ELF-1 (cell line): ENCODE results near the gene FKRP.

Experiments used
- DNase-seq: peaks from one replicate; pipeline ENCODE4 v3.0.0-alpha.2; 2016; ENCODE audit warnings: low read depth, low spot score

Gene FKRP

GRCh38 chr19:46718934-46719622 is 26.8 kb upstream of the FKRP start:
- DNase-seq = no peak

GRCh38 chr19:46719629-46720502 is 26.0 kb upstream of the FKRP start:
- DNase-seq = no peak

GRCh38 chr19:46720503-46721239 is 25.2 kb upstream of the FKRP start:
- no peak for DNase-seq

GRCh38 chr19:46721269-46722003 is 24.4 kb upstream of the FKRP start:
- DNase-seq = no peak

- no peak for DNase-seq
Measured at GRCh38 chr19:46722004-46722380, 23.9 kb upstream of the FKRP start.

GRCh38 chr19:46722421-46723022 is 23.3 kb upstream of the FKRP start:
- DNase-seq = no peak

- DNase-seq = no peak
Measured at GRCh38 chr19:46723023-46723461, 22.8 kb upstream of the FKRP start.

GRCh38 chr19:46723471-46723870 is 22.4 kb upstream of the FKRP start:
- no peak for DNase-seq

- DNase-seq = no peak
Measured at GRCh38 chr19:46724468-46724867, 21.4 kb upstream of the FKRP start.

GRCh38 chr19:46725036-46725820 is 20.6 kb upstream of the FKRP start:
- DNase-seq = no peak

- DNase-seq = peak; percentile 65
Measured at GRCh38 chr19:46725859-46726393, 19.9 kb upstream of the FKRP start.

GRCh38 chr19:46726551-46726950 is 19.3 kb upstream of the FKRP start:
- DNase-seq = no peak

- no peak for DNase-seq
Measured at GRCh38 chr19:46726971-46727501, 18.8 kb upstream of the FKRP start.

GRCh38 chr19:46727757-46728156 is 18.1 kb upstream of the FKRP start:
- no peak for DNase-seq

- DNase-seq = no peak
Measured at GRCh38 chr19:46728208-46728607, 17.6 kb upstream of the FKRP start.

GRCh38 chr19:46728693-46729339 is 17.0 kb upstream of the FKRP start:
- DNase-seq = peak; percentile 83

GRCh38 chr19:46729696-46730095 is 16.2 kb upstream of the FKRP start:
- DNase-seq = no peak

- DNase-seq = no peak
Measured at GRCh38 chr19:46730187-46730586, 15.7 kb upstream of the FKRP start.

GRCh38 chr19:46730595-46730994 is 15.3 kb upstream of the FKRP start:
- no peak for DNase-seq
